HG03159 (cell line): Measurements from ENCODE around the gene KCND3.

Source experiments
- ATAC-seq: cut with Tn5 transposase; IDR thresholded peaks from one replicate; pipeline ENCODE4 v1.9.1; 2021; ENCODE audit warnings: mild to moderate bottlenecking, moderate library complexity; ENCODE audit not compliant: unreplicated experiment

The KCND3 gene

DNA sequence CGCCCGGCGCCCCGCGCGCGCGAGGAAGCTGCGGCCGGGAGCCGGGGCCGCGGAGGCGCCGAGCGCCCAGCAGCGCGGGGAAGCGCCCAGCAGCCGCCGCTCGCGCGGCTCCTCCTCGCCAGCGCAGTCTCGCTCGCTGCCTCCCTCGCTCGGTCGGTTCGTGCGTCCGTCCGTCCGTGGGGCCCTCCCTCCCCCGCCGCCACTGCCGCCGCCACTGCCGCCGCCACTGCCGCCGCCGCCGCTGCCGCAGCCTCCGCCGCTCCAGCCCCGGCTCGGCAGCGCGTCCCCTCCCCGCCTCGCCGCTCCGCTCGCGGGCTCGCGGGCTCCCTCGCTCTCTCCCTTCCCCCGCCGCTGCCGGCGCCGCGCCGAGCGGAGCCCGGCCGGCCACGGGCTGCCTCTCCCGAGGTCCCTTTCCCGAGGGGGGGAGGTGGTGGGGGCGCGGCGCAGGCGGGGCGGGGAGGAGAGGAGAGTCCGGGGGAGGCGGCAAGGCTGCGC is at the start of gene KCND3:
Gene KCND3, minus strand, starts transcription at position 138 of the 495 bp plus-strand sequence.
- ATAC-seq: no peak

DNA sequence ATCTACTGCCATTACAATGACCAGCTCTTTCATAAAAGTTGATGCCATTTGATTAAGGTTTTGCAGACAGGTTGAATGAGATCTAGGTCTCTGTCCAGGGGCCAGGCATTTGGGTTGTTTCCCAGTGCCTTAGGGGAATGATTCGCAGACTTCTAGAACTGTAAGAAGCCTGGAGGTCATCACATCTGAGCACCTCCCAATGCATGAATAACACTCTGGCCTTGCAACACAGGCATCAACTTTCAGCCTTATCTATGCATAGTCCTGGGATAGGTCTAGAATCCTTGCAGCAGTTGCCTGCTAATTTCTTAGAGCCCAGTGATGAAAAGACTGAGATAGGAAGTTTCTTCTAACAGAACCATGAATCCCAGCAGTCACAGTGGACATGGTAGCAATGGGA is 44.8 kb upstream of the KCND3 start:
- no peak for ATAC-seq

DNA sequence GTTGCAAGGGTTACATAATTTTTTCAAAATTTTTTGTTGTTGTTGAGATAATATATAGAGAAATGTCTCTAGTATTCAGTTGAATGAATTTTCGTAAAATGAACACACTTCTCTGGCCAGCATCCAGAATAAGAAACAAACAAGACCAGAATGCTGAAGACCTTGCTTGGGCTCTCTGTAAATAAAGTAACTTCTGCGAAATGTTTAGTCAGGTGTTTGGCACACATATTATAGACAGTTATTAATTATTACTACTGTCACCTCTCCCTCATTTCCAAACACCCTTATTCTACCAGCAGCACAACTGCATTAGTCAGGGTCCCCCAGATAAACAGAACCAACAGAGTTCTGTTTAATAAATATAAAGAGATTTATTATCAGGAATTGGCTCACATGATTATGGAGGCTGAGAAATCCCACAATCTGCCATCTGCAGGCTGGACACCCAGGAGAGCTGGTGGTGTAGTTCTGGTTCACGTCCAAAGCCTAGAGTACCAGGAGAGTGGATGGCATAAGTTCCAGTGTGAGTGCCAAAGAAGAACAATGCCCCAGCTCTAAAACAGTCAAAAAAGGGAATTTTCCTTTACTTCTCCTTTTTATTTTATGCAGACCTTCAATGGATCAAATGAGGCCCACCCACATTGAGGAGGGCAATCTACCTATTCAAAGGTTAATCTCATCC is 44.1 kb upstream of the KCND3 start:
- ATAC-seq: no peak

DNA sequence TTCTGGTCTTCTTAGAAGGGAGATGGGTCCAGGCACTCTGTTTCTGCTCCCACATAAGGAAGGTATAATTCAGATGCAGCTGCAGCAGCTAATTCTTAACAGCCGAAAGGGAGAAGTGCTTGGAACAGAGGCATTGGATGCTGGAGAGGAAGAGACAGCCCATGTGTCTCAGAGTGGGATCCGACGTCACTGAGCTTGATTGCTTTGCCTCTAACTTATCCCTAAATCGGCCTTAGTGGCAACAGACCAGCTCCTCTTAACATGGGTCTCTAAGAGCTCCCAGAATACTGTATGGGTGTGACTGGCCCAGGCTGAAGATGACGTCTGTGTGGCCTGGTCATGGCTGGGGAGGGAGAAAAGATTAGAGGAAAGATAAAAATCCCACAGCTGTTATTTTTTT is 40.7 kb upstream of the KCND3 start:
- ATAC-seq: no peak

DNA sequence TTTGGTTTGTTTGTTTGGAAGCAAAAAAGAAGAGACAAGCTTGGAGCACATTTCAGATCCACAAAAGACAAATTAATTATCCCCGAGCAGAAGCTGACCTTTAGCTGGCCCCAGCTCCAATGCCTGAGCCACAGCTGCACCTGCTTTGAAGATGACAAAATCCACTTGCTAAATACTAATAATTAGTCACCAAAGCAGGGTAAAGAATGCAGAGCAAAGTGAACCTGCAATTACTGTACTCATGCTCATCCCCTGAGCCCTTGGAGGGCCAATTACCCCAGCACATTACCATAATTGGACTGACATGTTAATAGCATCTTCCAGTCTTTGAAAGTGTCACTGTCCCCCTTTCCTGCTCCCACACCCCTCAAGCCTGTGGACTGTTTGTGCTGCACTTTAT is 38.2 kb upstream of the KCND3 start:
- no peak for ATAC-seq

DNA sequence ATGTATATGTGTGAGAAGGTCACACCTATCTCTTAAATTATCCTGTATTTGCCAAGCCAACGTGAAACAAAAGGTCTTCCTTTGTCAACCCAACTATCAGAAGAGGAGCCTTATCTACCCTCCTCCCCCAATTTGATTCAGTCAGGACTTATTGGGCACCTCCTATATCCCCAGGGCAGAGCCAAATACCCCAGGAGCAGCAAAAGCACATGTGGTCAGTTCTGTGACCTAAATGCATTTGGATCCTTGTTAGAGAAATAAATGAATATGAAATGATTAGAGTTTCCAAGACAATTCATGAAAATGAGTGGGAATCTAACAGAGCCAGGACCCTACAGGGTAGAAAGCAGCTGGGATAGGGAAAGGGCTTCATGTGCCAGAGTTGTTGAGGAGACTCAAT is 37.0 kb upstream of the KCND3 start:
- no peak for ATAC-seq

DNA sequence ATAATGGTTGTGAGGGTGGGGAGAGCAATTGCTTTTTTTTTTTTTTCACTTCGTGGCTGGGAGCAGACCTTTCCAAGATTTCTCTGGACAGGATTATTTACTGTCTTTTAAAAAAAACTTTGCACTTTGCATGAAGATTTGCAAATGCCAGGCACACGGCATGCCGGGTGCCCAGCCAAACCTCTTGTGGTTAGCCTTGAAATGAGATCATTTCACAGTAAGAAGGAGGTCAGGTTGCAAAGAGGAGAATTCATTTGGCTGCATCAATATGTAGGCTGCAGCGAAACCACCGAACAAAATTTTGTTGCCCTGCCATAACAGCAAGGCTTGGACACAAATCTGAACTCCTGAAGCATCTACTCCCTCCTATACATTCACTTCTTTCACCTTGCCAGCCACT is 36.5 kb upstream of the KCND3 start:
- no peak for ATAC-seq

DNA sequence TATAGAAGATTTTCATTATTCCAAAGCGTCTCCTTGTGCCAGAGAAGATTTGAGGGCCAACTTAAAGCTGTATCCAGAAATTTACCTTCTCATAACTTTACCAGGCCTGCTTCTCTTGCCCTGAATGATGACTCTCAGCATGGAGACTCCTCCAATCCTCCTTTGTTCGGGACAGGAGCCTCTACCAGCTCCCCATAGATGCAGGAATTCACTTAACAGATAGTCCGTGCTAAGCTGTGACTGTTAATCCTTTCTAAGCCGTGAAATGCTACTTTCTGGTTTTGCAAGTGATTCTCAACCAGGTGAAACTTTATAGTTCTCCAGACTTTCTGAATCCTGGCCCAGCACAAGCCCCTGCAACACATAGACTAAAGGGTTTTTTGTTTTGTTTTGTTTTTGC is 31.8 kb upstream of the KCND3 start:
- ATAC-seq: no peak

DNA sequence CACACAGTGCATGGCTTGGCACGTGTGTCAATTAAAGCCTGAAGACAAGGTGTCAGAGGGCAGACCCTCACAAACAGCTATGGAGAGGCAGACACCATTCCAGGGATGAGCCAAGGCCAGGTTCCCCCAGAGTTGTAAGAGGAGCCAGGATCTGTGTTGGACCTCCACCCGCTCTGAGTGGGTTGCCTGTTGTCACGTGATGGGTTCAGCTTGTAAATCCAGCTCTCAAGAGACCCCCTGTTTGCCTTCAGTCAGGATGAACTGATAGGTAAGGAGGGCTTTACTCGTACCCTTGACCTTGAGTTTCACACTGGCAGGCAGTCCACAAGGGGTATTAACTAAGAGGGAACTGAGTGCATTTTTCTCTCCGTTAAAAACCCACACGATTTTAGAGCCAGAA is 27.7 kb upstream of the KCND3 start:
- ATAC-seq: no peak

DNA sequence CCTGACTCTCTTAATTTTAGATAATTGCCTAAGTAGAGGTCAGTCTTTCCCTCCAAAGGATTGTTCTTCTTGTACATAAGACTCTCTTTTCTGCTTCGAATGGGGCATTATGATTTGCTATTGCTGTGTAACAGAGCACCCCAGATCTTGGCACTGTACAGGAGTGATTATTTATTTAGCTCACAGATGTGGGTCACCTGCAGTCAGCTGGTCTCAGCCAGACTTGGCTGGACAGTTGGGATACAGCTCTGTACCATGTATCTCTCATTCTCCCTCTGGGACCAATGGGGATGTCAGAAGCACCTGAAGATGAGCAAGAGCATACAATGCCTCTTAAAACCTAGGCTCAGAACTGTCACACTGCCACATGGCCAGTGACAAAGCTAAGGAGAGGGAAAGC is 23.4 kb upstream of the KCND3 start:
- no peak for ATAC-seq

DNA sequence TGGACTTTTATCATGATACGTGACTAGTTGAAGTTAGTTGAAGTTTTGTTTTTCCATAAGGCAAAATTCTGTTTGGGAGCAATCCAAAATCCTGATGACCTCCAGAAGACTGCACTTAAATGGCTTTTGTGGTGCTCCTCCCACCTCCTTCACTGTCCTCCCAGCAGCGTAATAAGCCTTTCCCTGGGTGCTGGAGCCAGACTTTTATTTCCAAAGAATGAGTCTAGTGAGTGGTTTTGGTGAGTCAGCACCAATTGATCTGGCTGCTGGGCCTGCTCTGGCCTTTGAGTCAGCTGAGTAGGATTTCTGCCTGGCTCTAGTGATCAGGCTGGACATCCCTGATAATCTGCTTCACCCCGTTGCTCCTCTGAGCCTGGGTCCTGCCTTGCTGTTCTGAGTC is 21.7 kb upstream of the KCND3 start:
- ATAC-seq: no peak

DNA sequence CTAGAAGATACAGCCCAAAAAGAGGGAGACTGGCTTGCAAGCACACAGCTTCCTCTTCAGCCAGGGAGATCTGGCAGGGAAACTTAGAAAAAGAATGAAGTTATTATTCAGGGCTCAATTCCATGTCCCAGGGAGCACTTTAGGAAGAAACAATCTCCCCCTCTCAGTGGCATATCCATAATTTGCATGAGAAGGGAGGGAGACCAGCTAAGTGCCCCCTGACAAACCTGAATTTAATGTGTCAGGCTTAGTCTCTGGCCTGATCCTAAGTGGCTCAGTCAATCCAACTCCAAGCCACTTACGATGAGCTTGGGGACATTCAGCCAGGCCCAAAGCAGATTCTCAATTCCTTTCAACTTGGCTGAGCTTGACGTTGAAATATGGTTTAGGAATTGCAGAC is 17.7 kb upstream of the KCND3 start:
- ATAC-seq: no peak

DNA sequence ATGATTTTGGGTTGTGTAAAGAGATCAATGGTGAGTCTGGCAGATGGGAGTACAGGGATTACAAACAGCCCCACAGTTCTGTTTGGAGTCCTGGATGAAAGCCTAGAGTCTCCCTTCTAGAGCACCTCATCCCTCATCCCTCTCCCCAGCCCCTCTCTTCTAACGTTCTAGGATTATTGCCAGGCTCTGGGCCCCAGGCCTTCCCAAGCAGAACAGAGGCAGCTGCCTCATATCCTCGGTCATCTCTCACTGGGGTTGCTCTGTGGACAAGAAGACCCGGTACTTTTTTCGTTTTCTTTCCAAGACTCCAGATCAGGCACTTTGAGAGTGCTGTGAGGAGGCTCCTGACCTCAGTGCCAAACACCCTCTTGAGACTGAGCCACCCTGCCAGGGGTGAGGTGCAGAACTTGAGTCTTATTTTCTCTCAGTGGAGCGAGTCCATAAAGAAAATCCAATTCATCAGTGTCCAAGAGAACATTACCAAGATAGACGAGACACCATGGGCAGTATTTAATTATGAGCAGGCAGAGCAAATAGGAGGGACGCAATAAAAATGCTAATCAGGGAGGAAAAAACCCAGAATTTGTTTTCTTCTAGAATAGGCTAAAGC is 17.1 kb upstream of the KCND3 start:
- no peak for ATAC-seq

DNA sequence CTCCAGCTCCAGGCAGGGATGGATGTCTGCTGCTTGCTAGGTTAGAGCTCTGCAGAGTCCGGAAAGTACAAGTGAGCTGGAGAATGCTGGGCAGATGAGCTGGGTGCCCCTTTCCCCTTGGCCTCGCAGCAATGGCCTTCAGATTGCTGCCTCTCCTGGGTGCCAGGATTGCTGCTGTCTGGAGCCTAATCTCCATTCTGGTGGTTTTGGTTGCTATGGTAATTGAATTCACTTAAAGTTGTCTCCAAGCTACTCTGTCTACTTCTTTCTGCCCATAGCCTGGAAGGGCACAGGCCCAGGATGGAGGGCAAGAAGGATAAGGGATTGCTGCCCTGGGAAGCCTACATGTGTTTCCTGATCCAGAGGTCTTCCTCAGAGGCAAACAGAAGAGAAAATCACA is 14.6 kb upstream of the KCND3 start:
- ATAC-seq: no peak

DNA sequence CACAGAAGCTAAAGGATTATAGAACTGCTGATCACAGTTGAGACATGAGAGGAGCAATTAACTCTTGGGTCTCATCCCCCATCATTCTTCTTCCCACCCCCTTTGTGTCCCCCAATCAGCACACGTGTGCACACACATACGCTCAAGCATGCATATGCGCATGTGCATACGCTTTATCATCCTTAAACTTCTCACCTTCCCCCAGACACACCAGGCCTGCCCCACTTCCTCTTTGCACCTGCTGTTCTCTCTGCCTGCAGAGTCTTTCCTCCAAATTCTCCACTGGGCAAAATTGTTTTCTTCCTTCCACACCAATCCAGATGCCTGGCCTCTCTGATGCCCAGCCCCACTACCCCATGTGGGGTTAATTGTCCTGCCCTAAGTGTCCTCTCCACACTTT is 13.0 kb upstream of the KCND3 start:
- no peak for ATAC-seq

DNA sequence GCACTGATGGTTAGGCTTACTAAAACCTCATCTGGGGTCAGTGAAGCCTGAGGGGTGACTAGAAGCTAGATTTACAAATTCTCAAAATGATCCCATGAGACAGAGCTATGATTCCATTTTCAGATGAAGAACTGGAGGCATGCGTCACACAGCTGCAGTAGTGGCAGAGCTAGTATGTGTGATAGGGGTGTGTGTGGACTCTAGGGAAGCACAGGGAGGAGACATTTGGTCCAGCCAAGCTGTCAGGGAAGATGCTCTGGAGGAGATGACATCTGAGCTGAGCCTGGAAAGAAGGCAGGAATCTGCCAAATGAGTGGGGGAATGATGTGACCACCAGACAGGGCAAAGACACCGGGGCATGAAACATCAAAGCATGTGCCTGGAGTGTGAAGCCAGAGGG is 12.0 kb upstream of the KCND3 start:
- no peak for ATAC-seq

DNA sequence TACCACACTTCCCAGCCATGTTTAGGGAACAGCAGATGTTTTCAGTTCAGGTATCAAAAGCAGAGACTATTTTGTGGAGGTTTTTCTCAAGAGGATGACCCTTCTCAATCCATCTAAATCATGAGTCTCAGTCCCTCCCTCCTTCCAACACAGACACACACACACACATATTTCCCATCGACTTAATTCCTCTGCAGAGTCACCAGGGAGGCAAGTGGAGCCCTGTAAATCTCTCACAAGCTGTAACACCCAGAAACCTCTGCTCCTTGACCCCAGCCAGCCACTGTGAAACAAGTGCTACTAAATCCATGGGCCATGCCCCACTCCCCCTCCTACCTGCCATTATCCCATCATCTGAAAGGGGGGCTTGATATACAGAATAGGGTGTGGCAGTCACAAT is 10.6 kb upstream of the KCND3 start:
- no peak for ATAC-seq

DNA sequence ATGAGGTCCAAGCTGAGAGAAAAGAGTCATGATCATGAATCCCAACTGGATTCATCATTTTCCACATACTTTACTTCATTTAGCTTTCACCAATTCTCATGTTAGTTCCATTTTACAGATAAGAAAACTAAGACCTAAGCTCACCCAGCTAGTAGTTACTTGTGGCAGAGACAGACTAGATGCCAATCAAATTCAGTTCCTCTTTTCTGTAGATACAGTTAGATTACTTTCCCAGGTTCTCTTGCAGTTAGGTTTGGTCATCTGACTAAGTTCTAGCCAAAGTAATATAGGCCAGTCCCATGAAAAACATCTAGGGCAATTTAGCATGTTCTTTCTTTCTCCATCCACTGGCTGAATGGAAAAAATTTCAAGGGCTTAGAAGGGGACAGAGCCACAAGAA is 8.9 kb upstream of the KCND3 start:
- no peak for ATAC-seq

DNA sequence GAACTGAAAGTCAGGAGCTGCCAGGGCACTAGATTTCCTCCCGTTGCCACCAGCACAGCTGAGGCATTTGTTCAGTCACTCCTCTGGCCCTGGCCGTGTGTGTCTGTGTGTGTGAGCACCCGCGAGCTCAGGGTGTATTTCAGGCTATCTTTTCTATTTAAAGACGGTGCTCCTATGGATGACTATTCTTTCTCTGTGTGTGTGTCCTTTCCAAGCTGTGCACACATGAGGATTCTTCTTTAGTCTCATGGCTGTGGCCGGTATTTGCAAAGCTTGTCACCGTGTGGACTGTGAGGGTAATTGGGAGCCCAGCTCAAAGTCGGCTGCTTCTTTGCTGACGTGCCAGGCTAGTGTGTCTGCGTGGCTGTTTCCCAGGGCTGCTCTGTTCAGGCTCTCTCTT is 3.0 kb upstream of the KCND3 start:
- ATAC-seq: no peak

DNA sequence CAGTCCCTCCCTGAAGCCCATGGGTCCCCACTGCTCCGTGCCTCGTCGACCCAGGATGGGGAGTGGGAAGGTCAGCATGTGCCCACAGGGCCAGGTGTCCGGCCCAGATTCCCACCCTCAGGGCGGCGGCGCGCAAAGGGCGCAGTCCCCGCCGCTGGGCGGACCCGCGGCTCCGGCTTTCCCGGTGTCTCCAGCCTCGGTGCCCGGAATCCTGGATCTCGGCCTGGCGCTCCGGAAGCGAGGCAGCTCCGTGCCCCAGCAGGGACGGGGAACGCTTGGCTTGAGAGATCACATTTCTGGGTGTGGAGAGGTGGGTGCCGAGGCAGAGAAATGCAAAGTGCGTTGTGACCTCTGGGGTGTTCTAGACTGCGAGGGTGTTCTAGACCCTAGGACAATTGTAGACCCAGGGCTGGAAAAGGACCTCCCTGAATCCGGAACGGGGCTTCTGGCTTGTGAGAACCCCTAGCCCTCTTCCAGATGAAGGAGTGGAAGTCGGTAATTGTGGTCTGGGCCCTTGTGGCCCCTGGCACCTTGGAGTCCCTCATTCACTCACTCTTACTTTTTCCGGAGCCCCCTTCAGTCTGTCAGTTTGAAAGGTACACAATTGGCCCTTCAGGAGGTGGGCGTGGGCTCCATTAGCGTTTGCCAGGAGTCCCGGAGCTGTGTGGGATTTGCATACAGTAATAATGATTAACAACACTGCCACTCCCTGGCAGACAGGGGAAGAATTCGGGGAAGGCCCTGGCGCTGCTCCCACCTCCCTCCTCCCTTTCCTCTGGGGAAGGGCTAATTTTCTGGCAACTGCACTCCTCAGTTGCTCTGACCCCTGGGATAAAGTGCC is 1.6 kb upstream of the KCND3 start:
- ATAC-seq: no peak

DNA sequence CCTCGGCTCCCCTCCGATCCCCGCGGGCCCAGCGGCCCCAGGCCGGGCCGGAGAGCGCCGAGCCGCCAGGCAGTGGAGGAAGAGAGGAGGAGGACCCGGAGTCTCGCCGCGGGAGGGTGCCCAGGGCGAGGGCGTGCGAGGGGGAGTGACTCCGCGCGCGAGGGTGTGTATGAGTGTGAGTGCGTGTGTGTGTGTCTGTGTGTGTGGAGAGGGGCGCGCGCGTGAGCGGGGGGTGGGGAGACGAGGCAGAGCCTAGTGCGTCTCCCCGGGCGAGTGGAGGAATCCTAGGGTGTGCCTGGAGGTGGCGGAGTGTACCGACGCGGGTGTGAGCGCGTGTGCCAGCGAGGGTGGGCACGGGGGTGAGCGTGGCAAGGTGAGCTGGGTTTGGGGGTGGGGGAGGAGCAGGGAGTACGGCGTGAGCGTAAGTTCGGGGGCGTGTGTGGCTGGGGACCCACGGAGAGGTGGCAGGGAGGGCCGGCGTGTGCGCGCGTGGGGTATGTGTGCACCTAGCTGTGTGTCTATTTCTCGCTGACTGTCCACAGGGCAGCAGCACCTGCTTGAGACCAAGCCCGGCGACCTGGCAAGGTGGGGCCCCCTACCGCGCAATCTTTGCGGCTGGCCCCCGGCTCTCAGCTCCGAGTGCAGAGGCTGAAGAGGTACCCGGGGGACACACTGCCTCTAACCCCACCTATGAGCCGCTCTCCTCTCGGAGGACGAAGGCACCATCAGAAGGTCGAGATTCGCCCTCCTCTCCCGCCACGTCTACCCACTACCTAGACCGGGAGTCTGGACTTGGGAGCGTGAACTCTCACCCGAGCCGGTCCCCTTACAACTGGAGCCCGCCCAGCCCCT is 784 bp upstream of the KCND3 start:
- no peak for ATAC-seq
